ENCODE data around the gene CATSPERZ.

CATSPERZ gene

DNA sequence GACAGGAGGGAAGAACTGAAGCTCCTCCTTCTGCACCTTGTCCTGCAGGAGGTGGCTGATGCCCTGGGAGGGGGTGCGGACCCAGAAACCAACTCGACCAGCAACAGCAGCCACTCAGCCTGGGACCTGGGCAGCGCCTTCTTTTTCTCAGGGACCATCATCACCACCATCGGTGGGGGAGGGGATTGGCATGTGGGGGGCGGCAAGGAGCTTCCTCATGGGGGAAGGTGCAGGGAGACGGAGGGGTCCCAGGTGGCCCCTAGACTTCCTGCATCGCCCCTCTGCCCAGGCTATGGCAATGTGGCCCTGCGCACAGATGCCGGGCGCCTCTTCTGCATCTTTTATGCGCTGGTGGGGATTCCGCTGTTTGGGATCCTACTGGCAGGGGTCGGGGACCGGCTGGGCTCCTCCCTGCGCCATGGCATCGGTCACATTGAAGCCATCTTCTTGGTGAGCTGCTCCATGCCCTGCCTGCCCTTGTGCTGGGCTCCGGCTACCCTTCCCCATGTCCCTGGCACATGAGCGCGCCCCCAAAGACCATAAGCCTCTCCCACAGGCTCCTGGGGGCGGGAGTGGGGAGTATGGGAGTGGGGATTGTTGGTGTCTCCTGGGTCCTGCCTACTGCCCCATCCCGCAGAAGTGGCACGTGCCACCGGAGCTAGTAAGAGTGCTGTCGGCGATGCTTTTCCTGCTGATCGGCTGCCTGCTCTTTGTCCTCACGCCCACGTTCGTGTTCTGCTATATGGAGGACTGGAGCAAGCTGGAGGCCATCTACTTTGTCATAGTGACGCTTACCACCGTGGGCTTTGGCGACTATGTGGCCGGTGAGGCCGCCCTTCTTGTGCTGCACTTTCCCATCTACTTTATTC lies 3.1 kb upstream of the CATSPERZ start:
- no peaks in the 10 kb centered on the region for H3K9me2 ChIP-seq (replicated peaks; ENCODE audit: low read depth, low read length)
- H4K20me1 ChIP-seq (ENCODE audit: insufficient read depth, low read length, poor library complexity, severe bottlenecking) = no peaks in the 10 kb centered on the region
- no peaks in the 10 kb centered on the region for H3F3A ChIP-seq (ENCODE audit: low read depth)
- no peak overlapping the region for H2AFZ ChIP-seq (ENCODE audit: low read length)
- no peak for TF ChIP-seq EZH2phosphoT487 (IDR thresholded peaks at IDR 0.05; ENCODE audit: borderline replicate concordance)
- TF ChIP-seq, protein P1, sequence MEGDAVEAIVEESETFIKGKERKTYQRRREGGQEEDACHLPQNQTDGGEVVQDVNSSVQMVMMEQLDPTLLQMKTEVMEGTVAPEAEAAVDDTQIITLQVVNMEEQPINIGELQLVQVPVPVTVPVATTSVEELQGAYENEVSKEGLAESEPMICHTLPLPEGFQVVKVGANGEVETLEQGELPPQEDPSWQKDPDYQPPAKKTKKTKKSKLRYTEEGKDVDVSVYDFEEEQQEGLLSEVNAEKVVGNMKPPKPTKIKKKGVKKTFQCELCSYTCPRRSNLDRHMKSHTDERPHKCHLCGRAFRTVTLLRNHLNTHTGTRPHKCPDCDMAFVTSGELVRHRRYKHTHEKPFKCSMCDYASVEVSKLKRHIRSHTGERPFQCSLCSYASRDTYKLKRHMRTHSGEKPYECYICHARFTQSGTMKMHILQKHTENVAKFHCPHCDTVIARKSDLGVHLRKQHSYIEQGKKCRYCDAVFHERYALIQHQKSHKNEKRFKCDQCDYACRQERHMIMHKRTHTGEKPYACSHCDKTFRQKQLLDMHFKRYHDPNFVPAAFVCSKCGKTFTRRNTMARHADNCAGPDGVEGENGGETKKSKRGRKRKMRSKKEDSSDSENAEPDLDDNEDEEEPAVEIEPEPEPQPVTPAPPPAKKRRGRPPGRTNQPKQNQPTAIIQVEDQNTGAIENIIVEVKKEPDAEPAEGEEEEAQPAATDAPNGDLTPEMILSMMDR (conservative IDR thresholded peaks at IDR 0.05; ENCODE audit: low read length) = no peak
- H3K27me3 ChIP-seq (ENCODE audit: insufficient read depth, low read length, poor library complexity, severe bottlenecking) = peaks cover 5% of the 10 kb centered on the region
- H3K79me2 ChIP-seq (ENCODE audit: insufficient read depth, low read length) = no peaks in the 10 kb centered on the region
- H3K36me3 ChIP-seq (ENCODE audit: insufficient read depth, low read length) = no peaks in the 10 kb centered on the region
- no peak overlapping the region for H3K9ac ChIP-seq (ENCODE audit: low read depth, low read length, poor library complexity, severe bottlenecking)
- H3K4me2 ChIP-seq (ENCODE audit: low read depth, low read length, poor library complexity, severe bottlenecking) = no peak overlapping the region
- no peaks in the 10 kb centered on the region for H3K9me3 ChIP-seq (ENCODE audit: insufficient read depth, low read depth, low read length)
- H3K4me1 ChIP-seq (ENCODE audit: insufficient read depth, low read length, poor library complexity, severe bottlenecking) = peaks cover 6% of the 10 kb centered on the region
- no peak overlapping the region for H3K4me3 ChIP-seq (ENCODE audit: low read length, poor library complexity, severe bottlenecking)

DNA sequence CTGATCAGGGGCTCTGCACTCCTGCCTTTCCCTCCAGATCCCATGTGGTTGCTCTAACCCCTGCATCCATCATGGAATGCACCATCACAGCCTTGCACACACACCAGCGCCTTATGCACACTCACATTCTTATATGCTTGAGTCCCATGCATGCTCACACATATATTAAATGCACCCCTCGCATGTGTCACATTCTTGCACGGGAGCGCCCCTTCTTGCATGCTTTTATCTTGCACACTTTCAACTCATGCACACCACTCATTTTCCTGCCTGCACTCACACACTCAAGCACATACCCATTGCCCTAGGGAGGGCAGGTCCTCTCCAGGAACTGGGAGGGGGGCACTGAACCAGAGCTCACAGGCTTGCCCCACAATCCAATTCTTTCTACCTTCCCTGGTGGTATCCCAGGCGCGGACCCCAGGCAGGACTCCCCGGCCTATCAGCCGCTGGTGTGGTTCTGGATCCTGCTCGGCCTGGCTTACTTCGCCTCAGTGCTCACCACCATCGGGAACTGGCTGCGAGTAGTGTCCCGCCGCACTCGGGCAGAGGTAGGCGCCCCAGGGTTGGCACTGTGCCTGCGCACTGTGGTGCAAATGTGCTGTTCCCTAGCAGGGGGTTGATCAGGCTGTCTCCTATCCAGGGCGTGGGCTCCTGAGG lies 2.3 kb upstream of the CATSPERZ start:
- Histone ChIP-seq H3K4me2 (ENCODE audit: low read depth, low read length, poor library complexity, severe bottlenecking) (no peak overlapping the region), H3K9me3 (ENCODE audit: insufficient read depth, low read depth, low read length) (no peaks in the 10 kb centered on the region), H2AFZ (ENCODE audit: low read length) (no peak overlapping the region), H3K27me3 (ENCODE audit: insufficient read depth, low read length, poor library complexity, severe bottlenecking) (peaks cover 5% of the 10 kb centered on the region), H3K4me1 (ENCODE audit: insufficient read depth, low read length, poor library complexity, severe bottlenecking) (peaks cover 6% of the 10 kb centered on the region), H3K4me3 (ENCODE audit: low read length, poor library complexity, severe bottlenecking) (no peak overlapping the region), H3K9me2 (replicated peaks; ENCODE audit: low read depth, low read length) (no peaks in the 10 kb centered on the region), H4K20me1 (ENCODE audit: insufficient read depth, low read length, poor library complexity, severe bottlenecking) (no peaks in the 10 kb centered on the region), H3K9ac (ENCODE audit: low read depth, low read length, poor library complexity, severe bottlenecking) (no peak overlapping the region), H3K79me2 (ENCODE audit: insufficient read depth, low read length) (no peaks in the 10 kb centered on the region), H3K36me3 (ENCODE audit: insufficient read depth, low read length) (no peaks in the 10 kb centered on the region), H3F3A (ENCODE audit: low read depth) (no peaks in the 10 kb centered on the region)
- TF ChIP-seq, protein P1 (conservative IDR thresholded peaks at IDR 0.05; ENCODE audit: low read length) = no peak
- TF ChIP-seq EZH2phosphoT487 (IDR thresholded peaks at IDR 0.05; ENCODE audit: borderline replicate concordance) = no peak

DNA sequence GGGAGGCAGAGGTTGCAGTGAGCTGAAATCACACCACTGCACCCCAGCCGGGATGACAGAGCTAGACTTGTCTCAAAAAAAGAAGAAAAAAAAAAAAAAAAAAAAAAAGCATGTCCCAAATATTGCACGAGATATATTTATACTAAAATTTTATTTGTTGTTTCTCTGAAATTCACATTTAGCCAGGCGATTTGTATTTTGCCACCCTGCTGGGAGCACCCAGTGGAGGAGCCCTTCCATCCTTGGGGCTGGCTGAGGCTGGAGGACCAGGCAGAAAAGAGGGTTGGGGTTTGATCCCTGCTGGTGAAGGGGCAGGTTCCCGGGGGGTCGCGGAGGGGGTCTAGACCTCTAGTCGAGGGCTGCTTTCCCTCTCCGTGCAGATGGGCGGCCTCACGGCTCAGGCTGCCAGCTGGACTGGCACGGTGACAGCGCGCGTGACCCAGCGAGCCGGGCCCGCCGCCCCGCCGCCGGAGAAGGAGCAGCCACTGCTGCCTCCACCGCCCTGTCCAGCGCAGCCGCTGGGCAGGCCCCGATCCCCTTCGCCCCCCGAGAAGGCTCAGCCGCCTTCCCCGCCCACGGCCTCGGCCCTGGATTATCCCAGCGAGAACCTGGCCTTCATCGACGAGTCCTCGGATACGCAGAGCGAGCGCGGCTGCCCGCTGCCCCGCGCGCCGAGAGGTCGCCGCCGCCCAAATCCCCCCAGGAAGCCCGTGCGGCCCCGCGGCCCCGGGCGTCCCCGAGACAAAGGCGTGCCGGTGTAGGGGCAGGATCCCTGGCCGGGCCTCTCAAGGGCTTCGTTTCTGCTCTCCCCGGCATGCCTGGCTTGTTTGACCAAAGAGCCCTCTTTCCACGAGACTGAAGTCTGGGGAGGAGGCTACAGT lies 952 bp upstream of the CATSPERZ start:
- Histone ChIP-seq H3K36me3 (ENCODE audit: insufficient read depth, low read length) (no peaks in the 10 kb centered on the region), H3K4me3 (ENCODE audit: low read length, poor library complexity, severe bottlenecking) (no peak overlapping the region), H3K27me3 (ENCODE audit: insufficient read depth, low read length, poor library complexity, severe bottlenecking) (peaks cover 5% of the 10 kb centered on the region), H3K9me2 (replicated peaks; ENCODE audit: low read depth, low read length) (no peaks in the 10 kb centered on the region), H2AFZ (ENCODE audit: low read length) (no peak overlapping the region), H3K9ac (ENCODE audit: low read depth, low read length, poor library complexity, severe bottlenecking) (no peak overlapping the region), H3K9me3 (ENCODE audit: insufficient read depth, low read depth, low read length) (no peaks in the 10 kb centered on the region), H3K4me1 (ENCODE audit: insufficient read depth, low read length, poor library complexity, severe bottlenecking) (peaks cover 12% of the 10 kb centered on the region), H3F3A (ENCODE audit: low read depth) (no peaks in the 10 kb centered on the region), H3K4me2 (ENCODE audit: low read depth, low read length, poor library complexity, severe bottlenecking) (no peak overlapping the region), H3K79me2 (ENCODE audit: insufficient read depth, low read length) (no peaks in the 10 kb centered on the region), H4K20me1 (ENCODE audit: insufficient read depth, low read length, poor library complexity, severe bottlenecking) (no peaks in the 10 kb centered on the region)
- TF ChIP-seq EZH2phosphoT487 (IDR thresholded peaks at IDR 0.05; ENCODE audit: borderline replicate concordance) = no peak
- TF ChIP-seq, protein P1 (conservative IDR thresholded peaks at IDR 0.05; ENCODE audit: low read length) = no peak
